Activated CD4-positive, alpha-beta T cell treated with anti-CD3 and anti-CD28 coated beads, Interleukin-2, amount 50 U/mL, for 4 hours (primary cell): ENCODE results near the gene TMPRSS3.
"Not testable (repeated sequence)": the region's sequence is repeated elsewhere in the genome, so short reads cannot be mapped to it uniquely, and the experiment has no call there.

Experiments used
- DNase-seq, 2 experiments: peaks; one replicate each; pipeline ENCODE4 v3.0.0-alpha.2; 2020

TMPRSS3 gene

GRCh38 chr21:42427809-42428419 lies 32.1 kb upstream of the TMPRSS3 start:
- no peak for DNase-seq

- DNase-seq = no peak
Observed at GRCh38 chr21:42426876-42427480, 31.1 kb upstream of the TMPRSS3 start.

GRCh38 chr21:42426424-42426823 lies 30.6 kb upstream of the TMPRSS3 start:
- no peak for DNase-seq

GRCh38 chr21:42425591-42425990 lies 29.7 kb upstream of the TMPRSS3 start:
- DNase-seq = no peak

- peak; percentile 58 to 61 for DNase-seq
Observed at GRCh38 chr21:42424914-42425541, 29.2 kb upstream of the TMPRSS3 start.

- no peak for DNase-seq
Observed at GRCh38 chr21:42423685-42424084, 27.8 kb upstream of the TMPRSS3 start.

- DNase-seq = no peak
Observed at GRCh38 chr21:42423197-42423675, 27.4 kb upstream of the TMPRSS3 start.

GRCh38 chr21:42421018-42421793 lies 25.4 kb upstream of the TMPRSS3 start:
- DNase-seq = peak in 1 of 2 experiments; percentile 35

- no peak for DNase-seq
Observed at GRCh38 chr21:42419845-42420244, 24.0 kb upstream of the TMPRSS3 start.

GRCh38 chr21:42418886-42419285 lies 23.0 kb upstream of the TMPRSS3 start:
- DNase-seq = no peak

- DNase-seq = no peak
Observed at GRCh38 chr21:42417533-42417932, 21.7 kb upstream of the TMPRSS3 start.

GRCh38 chr21:42414928-42415769 lies 19.3 kb upstream of the TMPRSS3 start:
- peak; percentile 93 to 96 for DNase-seq

- DNase-seq = no peak
Observed at GRCh38 chr21:42414553-42414927, 18.7 kb upstream of the TMPRSS3 start.

GRCh38 chr21:42414066-42414465 lies 18.2 kb upstream of the TMPRSS3 start:
- DNase-seq = no peak

GRCh38 chr21:42413500-42413899 lies 17.6 kb upstream of the TMPRSS3 start:
- peak in 1 of 2 experiments; percentile 22 for DNase-seq

GRCh38 chr21:42413093-42413492 lies 17.2 kb upstream of the TMPRSS3 start:
- DNase-seq = no peak

- DNase-seq = no peak
Observed at GRCh38 chr21:42412636-42412933, 16.7 kb upstream of the TMPRSS3 start.

GRCh38 chr21:42411891-42412635 lies 16.2 kb upstream of the TMPRSS3 start:
- no peak for DNase-seq

GRCh38 chr21:42411197-42411869 lies 15.5 kb upstream of the TMPRSS3 start:
- DNase-seq = no peak

GRCh38 chr21:42409366-42409765 lies 13.5 kb upstream of the TMPRSS3 start:
- no peak for DNase-seq

GRCh38 chr21:42408718-42409117 lies 12.9 kb upstream of the TMPRSS3 start:
- not testable (repeated sequence) for DNase-seq
